ENCODE results near the gene PRDM12. TPM values are rescaled to one million over a fixed set of nuclear protein-coding genes. Genes with fewer than 3 reads are reported as not detected.

The PRDM12 gene
- total RNA-seq, 1 experiment from 2014 or later, result not detected

DNA sequence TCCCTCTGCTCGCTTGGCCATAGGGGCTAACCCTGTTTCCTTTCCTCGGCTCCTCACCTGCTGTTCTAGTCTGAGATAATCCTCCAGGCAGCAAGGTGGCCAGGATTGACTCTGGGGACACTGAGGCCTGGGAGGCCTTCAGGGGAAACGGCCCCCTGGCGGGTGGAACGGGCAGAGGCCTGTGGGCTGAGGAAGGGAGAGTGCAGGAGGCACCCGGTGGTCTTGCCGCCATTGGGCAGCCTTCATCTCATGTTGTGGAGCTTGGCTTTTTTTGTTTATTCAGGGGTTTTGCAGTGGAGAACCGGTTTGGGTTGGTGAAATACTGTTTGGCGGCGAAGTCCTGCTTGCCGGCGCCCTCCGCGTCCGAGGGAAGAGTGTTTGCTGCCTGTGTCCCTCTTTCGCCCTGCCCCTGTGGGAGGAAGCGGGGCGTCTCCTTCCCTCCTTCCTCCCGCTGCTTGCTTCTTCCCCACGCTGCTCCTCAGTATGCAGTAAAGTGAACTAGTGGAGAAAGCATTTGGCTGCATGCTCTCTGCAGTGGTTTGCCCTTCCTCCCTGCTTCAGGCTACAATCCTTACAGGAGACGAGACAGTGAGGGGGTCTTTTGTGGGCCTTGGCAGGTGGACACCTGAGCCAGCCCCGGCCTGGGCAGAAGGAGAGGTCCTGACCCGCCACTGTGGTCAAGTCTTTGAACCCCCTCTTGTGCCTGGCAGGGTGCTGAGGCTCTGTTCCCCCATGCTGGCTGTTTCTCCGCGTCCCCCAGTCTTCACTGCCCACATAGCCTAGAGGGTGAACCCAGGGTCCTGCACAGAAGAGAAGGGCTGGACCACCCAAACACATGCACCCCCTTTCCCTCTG lies 30.8 kb upstream of the PRDM12 start:
- H3K27ac ChIP-seq (ENCODE audit: insufficient read length, low read depth, low read length), result no peak overlapping the region
- no peaks in the 10 kb centered on the region for H3K23me2 ChIP-seq (ENCODE audit: insufficient read length, low read depth, low read length, poor library complexity, severe bottlenecking)
- H3K27me3 ChIP-seq (ENCODE audit: insufficient read depth, low read length), result no peaks in the 10 kb centered on the region
- H3K79me1 ChIP-seq (ENCODE audit: insufficient read depth, low read depth, low read length, poor library complexity, severe bottlenecking), result no peaks in the 10 kb centered on the region
- no peak overlapping the region for H3T11ph ChIP-seq (ENCODE audit: low read length)
- no peak overlapping the region for H3K4ac ChIP-seq (ENCODE audit: low read depth, low read length)
- no peak for DNase-seq
- TF ChIP-seq, protein P1, sequence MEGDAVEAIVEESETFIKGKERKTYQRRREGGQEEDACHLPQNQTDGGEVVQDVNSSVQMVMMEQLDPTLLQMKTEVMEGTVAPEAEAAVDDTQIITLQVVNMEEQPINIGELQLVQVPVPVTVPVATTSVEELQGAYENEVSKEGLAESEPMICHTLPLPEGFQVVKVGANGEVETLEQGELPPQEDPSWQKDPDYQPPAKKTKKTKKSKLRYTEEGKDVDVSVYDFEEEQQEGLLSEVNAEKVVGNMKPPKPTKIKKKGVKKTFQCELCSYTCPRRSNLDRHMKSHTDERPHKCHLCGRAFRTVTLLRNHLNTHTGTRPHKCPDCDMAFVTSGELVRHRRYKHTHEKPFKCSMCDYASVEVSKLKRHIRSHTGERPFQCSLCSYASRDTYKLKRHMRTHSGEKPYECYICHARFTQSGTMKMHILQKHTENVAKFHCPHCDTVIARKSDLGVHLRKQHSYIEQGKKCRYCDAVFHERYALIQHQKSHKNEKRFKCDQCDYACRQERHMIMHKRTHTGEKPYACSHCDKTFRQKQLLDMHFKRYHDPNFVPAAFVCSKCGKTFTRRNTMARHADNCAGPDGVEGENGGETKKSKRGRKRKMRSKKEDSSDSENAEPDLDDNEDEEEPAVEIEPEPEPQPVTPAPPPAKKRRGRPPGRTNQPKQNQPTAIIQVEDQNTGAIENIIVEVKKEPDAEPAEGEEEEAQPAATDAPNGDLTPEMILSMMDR (conservative IDR thresholded peaks at IDR 0.05), result no peak
- no peak overlapping the region for H2BK15ac ChIP-seq (ENCODE audit: low read depth, low read length)
- no peak overlapping the region for H2BK20ac ChIP-seq (ENCODE audit: low read depth, low read length, poor library complexity, severe bottlenecking)
- no peak overlapping the region for H2BK5ac ChIP-seq (ENCODE audit: insufficient read length, low read length)
- H3K27me3 Mint-ChIP-seq (ENCODE audit: low read depth), result no peaks in the 10 kb centered on the region
- no peak overlapping the region for H2AFZ ChIP-seq (ENCODE audit: low read length)
- peaks cover 27 to 69% (median 63%) of the 10 kb centered on the region in 3 experiments; a peak in 6 of 7 replicates for H3K36me3 Mint-ChIP-seq (ENCODE audit: insufficient read depth in 1 of 3, low read depth in 3 of 3)
- no peak overlapping the region for H3K9ac ChIP-seq (ENCODE audit: extremely low read depth, insufficient read length, low read length)
- no peak overlapping the region for H3K56ac ChIP-seq (ENCODE audit: insufficient read length, low read depth, low read length)
- no peak overlapping the region for H4K8ac ChIP-seq (replicated peaks; ENCODE audit: insufficient read length, low read depth, low read length)
- H3K4me1 ChIP-seq (ENCODE audit: insufficient read depth, low read length), result peaks cover 4% of the 10 kb centered on the region; the same call in 1 of the 2 replicates
- no peak overlapping the region for H3K4me3 Mint-ChIP-seq
- H3K79me2 ChIP-seq (ENCODE audit: insufficient read depth, low read length), result no peaks in the 10 kb centered on the region
- no peak overlapping the region for H2BK120ac ChIP-seq (ENCODE audit: low read depth, low read length, poor library complexity, severe bottlenecking)
- no peak overlapping the region; the same call in 1 of the 2 replicates for H3K14ac ChIP-seq (ENCODE audit: insufficient read depth, low read length)
- H3K4me2 ChIP-seq (ENCODE audit: insufficient read depth, insufficient read length, low read length), result no peak overlapping the region
- no CpG with 5 or more reads among the region's 25 CpGs for WGBS (ENCODE audit: extremely low coverage, insufficient read length, low lambda C conversion rate)
- H4K20me1 ChIP-seq (ENCODE audit: control insufficient read depth, insufficient read depth, insufficient read length), result no peaks in the 10 kb centered on the region
- H2BK12ac ChIP-seq (ENCODE audit: insufficient read length, low read depth, low read length), result no peak overlapping the region
- no peak overlapping the region for H3K23ac ChIP-seq (ENCODE audit: insufficient read length, low read depth, low read length)
- H3K18ac ChIP-seq (ENCODE audit: insufficient read length, low read depth, low read length), result no peak overlapping the region
- H3K27ac Mint-ChIP-seq, result peak overlapping the region in 2 of 3 experiments; percentile 3 to 51; a peak in 3 of 7 replicates
- no peaks in the 10 kb centered on the region for H3K9me3 ChIP-seq (ENCODE audit: control insufficient read depth, low read depth, low read length)
- H3K9me3 Mint-ChIP-seq, result no peaks in the 10 kb centered on the region; a peak in 1 of 5 replicates
- H4K5ac ChIP-seq (ENCODE audit: insufficient read length, low read depth, low read length), result no peak overlapping the region
- H2AK5ac ChIP-seq (ENCODE audit: insufficient read length, low read length), result no peak overlapping the region
- no peak overlapping the region for H4K91ac ChIP-seq (ENCODE audit: insufficient read length, low read depth, low read length)
- H3K4me1 Mint-ChIP-seq, result peaks cover 23 to 31% of the 10 kb centered on the region in 2 experiments
